KG1 (cell line): ENCODE data around the gene XAB2.
"Not testable (repeated sequence)": the region's sequence is repeated elsewhere in the genome, so short reads cannot be mapped to it uniquely, and the experiment has no call there.

Source experiments
- DNase-seq: peaks from one replicate; lab custom pipeline; 2025; lab: John Stamatoyannopoulos, UW

The XAB2 gene

DNA sequence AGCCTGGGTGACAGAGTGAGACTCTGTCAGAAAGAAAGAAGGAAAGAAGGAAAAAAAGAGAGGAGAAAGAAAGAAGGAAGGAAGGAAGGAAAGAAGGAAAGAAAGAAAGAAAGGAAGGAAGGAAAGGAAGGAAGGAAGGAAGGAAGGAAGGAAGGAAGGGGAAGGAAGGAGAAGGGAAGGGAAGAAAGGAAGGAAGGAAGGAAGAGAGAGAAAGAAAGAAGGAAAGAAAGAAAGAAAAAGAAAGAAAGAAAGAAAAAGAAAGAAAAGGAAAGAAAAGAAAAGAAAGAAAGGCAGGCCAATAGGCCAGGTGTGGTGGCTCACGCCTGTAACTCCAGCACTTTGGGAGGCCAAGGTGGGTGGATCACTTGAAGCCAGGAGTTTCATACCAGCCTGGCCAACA is 51.9 kb downstream of the XAB2 start:
- not testable (repeated sequence) for DNase-seq

GRCh38 chr19:7575434-7576040 is 53.8 kb downstream of the XAB2 start:
- DNase-seq, result no peak

- DNase-seq, result no peak
These were observed 58.6 kb downstream of the XAB2 start for GRCh38 chr19:7570761-7571160.
